Mesothelial cell of epicardium (in vitro differentiated cells): ENCODE results near the gene LRIG3. TPM values are rescaled to one million over a fixed set of nuclear protein-coding genes. Genes with fewer than 3 reads are reported as not detected.

Source experiments
- DNase-seq, 2 experiments: peaks; one replicate each; pipeline ENCODE4 v3.0.0; 2021; ENCODE audit warnings: low spot score in 2 of 2; ENCODE audit not compliant: unreplicated experiment in 2 of 2
- H3K27ac Mint-ChIP-seq: 2 replicates; pipeline ENCODE4 v1.8.0; 2021; ENCODE audit warnings: mixed read lengths
- H3K27me3 Mint-ChIP-seq: 2 replicates; pipeline ENCODE4 v1.8.0; 2021; ENCODE audit warnings: low read depth, mixed read lengths
- H3K36me3 Mint-ChIP-seq: 2 replicates; pipeline ENCODE4 v1.8.0; 2021; ENCODE audit warnings: mixed read lengths
- H3K4me1 Mint-ChIP-seq: 2 replicates; pipeline ENCODE4 v1.8.0; 2021; ENCODE audit warnings: mixed read lengths
- H3K4me3 Mint-ChIP-seq: 2 replicates; pipeline ENCODE4 v1.8.0; 2021; ENCODE audit warnings: mild to moderate bottlenecking, moderate library complexity, mixed read lengths
- H3K9me3 Mint-ChIP-seq: 2 replicates; pipeline ENCODE4 v1.8.0; 2021; ENCODE audit warnings: mixed read lengths
- CTCF ChIP-seq: fragments of 200-600 bp; sonication (generic); IDR thresholded peaks from one replicate; pipeline ENCODE4 v1.5.0; 2021; ENCODE audit warnings: antibody characterized with exemption; ENCODE audit not compliant: unreplicated experiment
- total RNA-seq: library from RNA; stranded (reverse); gene quantifications from 3 replicates; pipeline ENCODE4 v1.2.1, GENCODE V29; 2021

LRIG3 gene
- total RNA-seq, 1 donor from 2014 or later, result 20.3 TPM

DNA sequence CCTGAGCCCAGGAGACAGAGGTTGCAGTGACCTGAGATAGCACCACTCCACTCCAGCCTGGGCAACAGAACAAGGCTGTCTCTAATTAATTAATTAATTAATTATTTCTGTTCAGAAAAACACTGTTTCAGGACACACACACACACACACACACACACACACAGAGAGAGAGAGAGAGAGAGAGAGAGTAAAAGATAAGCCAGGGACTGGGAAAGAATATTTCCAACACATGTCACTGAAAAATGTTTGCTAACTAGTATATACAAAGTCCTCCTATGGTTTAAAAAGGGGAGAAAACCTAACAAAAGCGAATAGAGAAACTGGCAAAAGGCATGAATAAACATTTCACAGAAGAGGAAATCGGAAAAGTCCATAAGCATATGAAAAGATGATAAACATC lies 18.1 kb upstream of the LRIG3 start:
- Mint-ChIP-seq H3K36me3 (no peaks in the 10 kb centered on the region), H3K27me3 (no peaks in the 10 kb centered on the region), H3K4me3 (no peak overlapping the region), H3K27ac (no peak overlapping the region), H3K4me1 (peaks cover 2% of the 10 kb centered on the region), H3K9me3 (no peaks in the 10 kb centered on the region)
- no peak for TF ChIP-seq CTCF
- no peak for DNase-seq

DNA sequence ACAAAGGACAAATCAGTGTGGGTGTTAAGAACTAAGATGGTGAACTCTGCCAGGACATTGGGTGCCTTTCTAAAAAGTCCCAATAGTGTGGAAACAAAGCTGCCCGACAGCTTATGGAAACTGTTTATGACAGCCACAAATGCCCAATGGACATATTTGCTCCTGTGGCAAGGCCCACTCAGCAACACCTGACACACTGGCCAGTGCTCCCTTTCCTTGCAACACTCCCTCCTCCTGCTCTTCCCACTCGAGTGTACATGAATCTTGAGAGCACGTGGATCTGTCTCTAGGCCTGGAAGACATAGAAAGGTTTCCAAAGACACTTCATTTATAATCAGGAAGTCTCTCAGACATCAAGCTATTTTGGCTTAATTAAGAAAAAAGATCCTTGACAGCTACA lies 14.2 kb upstream of the LRIG3 start:
- no peaks in the 10 kb centered on the region for H3K27me3 Mint-ChIP-seq
- no peak for DNase-seq
- no peaks in the 10 kb centered on the region for H3K36me3 Mint-ChIP-seq
- no peak for TF ChIP-seq CTCF
- H3K27ac Mint-ChIP-seq, result no peak overlapping the region
- no peaks in the 10 kb centered on the region for H3K9me3 Mint-ChIP-seq
- H3K4me1 Mint-ChIP-seq, result peaks cover 2% of the 10 kb centered on the region
- H3K4me3 Mint-ChIP-seq, result no peak overlapping the region

- peaks cover 5% of the 10 kb centered on the region for H3K27me3 Mint-ChIP-seq
- no peak for TF ChIP-seq CTCF
- H3K4me1 Mint-ChIP-seq, result no peaks in the 10 kb centered on the region
- DNase-seq, result no peak
- no peaks in the 10 kb centered on the region for H3K36me3 Mint-ChIP-seq
- no peaks in the 10 kb centered on the region for H3K9me3 Mint-ChIP-seq
- no peak overlapping the region for H3K27ac Mint-ChIP-seq
- H3K4me3 Mint-ChIP-seq, result no peak overlapping the region
These were observed 12.7 kb upstream of the LRIG3 start for GRCh38 chr12:58932806-58933681.

DNA sequence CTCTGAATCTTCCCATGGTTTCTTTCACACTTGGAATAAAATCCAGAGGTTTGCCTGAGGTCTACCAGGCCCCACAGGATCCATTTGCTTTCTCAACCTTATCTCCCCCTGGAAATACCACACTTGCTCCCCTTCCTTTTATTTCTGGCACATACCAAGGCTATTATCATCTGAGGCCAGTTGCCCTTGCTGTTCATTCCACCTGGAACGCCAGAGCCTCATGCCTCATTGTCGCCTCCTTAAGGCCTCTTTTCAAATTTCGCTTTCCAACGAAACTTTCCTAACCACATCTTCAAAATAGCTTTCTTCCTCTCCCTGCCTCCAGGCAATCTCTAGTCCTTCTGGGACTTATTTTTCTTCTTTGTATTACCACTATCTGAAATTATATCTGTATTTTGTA lies 11.2 kb upstream of the LRIG3 start:
- Mint-ChIP-seq H3K36me3 (no peaks in the 10 kb centered on the region), H3K27ac (no peak overlapping the region), H3K4me3 (no peak overlapping the region), H3K9me3 (no peaks in the 10 kb centered on the region), H3K27me3 (peaks cover 5% of the 10 kb centered on the region), H3K4me1 (peaks cover 7% of the 10 kb centered on the region)
- no peak for TF ChIP-seq CTCF
- no peak for DNase-seq

DNA sequence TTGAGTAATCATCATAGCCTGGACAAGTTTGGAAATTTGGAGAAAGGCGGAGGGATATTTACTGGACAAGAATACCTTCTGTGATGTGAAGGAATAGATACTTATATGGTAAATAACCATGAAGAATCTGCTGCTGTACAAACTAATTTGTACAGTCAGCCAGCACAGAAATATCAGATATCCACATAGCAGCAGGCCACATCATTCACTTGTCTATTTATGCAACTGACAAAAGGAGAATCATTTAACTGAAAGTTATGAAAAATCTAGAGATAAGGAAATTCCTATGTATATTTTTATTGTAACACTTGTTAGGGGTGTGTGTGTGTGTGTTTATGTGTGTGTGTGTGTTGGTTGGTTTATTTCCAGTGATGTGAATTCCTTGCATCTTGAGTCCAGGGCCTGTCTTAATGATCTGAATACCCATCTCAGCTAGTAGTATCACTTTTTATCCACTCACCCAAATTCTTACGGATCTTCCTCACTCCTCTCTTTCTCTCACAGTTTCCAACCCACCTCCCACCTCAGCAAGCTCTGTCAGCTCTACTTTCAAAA lies 10.5 kb upstream of the LRIG3 start:
- no peaks in the 10 kb centered on the region for H3K9me3 Mint-ChIP-seq
- H3K36me3 Mint-ChIP-seq, result no peaks in the 10 kb centered on the region
- no peak overlapping the region for H3K4me3 Mint-ChIP-seq
- no peak for DNase-seq
- H3K4me1 Mint-ChIP-seq, result peaks cover 11% of the 10 kb centered on the region
- no peak overlapping the region for H3K27ac Mint-ChIP-seq
- peaks cover 5% of the 10 kb centered on the region for H3K27me3 Mint-ChIP-seq
- no peak for TF ChIP-seq CTCF
